Measurements from ENCODE around the gene SLC39A1.
"Not testable (repeated sequence)": the region's sequence is repeated elsewhere in the genome, so short reads cannot be mapped to it uniquely, and the experiment has no call there.

Gene SLC39A1

GRCh38 chr1:153963030-153963849, at the start of gene SLC39A1:
Gene SLC39A1 (minus strand): TSS chr1:153963537. CDS start chr1:153962715, 822 bp downstream.
- peak; percentile 99 for DNase-seq (ENCODE audit: low read depth, low spot score)

- DNase-seq (ENCODE audit: low read depth, low spot score) = not testable (repeated sequence)
These were observed 49.2 kb upstream of the SLC39A1 start for GRCh38 chr1:154012543-154012942.

GRCh38 chr1:154012129-154012528, 48.8 kb upstream of the SLC39A1 start:
- DNase-seq (ENCODE audit: low read depth, low spot score) = no peak

GRCh38 chr1:154006136-154006535, 42.8 kb upstream of the SLC39A1 start:
- DNase-seq (ENCODE audit: low read depth, low spot score) = no peak

- no peak for DNase-seq (ENCODE audit: low read depth, low spot score)
These were observed 37.1 kb upstream of the SLC39A1 start for GRCh38 chr1:154000420-154000819.

GRCh38 chr1:153996882-153997281, 33.5 kb upstream of the SLC39A1 start:
- DNase-seq (ENCODE audit: low read depth, low spot score) = not testable (repeated sequence)

GRCh38 chr1:153995640-153996039, 32.3 kb upstream of the SLC39A1 start:
- no peak for DNase-seq (ENCODE audit: low read depth, low spot score)

GRCh38 chr1:153995202-153995601, 31.9 kb upstream of the SLC39A1 start:
- no peak for DNase-seq (ENCODE audit: low read depth, low spot score)

GRCh38 chr1:153991806-153992205, 28.5 kb upstream of the SLC39A1 start:
- DNase-seq (ENCODE audit: low read depth, low spot score) = no peak

GRCh38 chr1:153991151-153991630, 27.9 kb upstream of the SLC39A1 start:
- DNase-seq (ENCODE audit: low read depth, low spot score) = no peak

- DNase-seq (ENCODE audit: low read depth, low spot score) = peak; percentile 96
These were observed 27.3 kb upstream of the SLC39A1 start, which contains the start of gene RPS27 for GRCh38 chr1:153990468-153991150. Gene RPS27 (plus strand): TSS chr1:153990762. CDS start chr1:153990797, 35 bp downstream.

- DNase-seq (ENCODE audit: low read depth, low spot score) = no peak
These were observed 24.3 kb upstream of the SLC39A1 start for GRCh38 chr1:153987621-153988020.

- peak; percentile 62 for DNase-seq (ENCODE audit: low read depth, low spot score)
These were observed 22.8 kb upstream of the SLC39A1 start, which contains the start of gene RAB13 for GRCh38 chr1:153985941-153986761. Gene RAB13 (minus strand): TSS chr1:153986339. CDS start chr1:153986236, 103 bp downstream.

- no peak for DNase-seq (ENCODE audit: low read depth, low spot score)
These were observed 22.1 kb upstream of the SLC39A1 start for GRCh38 chr1:153985341-153985912.

- no peak for DNase-seq (ENCODE audit: low read depth, low spot score)
These were observed 21.0 kb upstream of the SLC39A1 start for GRCh38 chr1:153984123-153984894.

- DNase-seq (ENCODE audit: low read depth, low spot score) = not testable (repeated sequence)
These were observed 18.4 kb upstream of the SLC39A1 start for GRCh38 chr1:153981735-153982134.

- not testable (repeated sequence) for DNase-seq (ENCODE audit: low read depth, low spot score)
These were observed 15.8 kb upstream of the SLC39A1 start for GRCh38 chr1:153979091-153979490.

GRCh38 chr1:153978274-153978909, 15.1 kb upstream of the SLC39A1 start:
- no peak for DNase-seq (ENCODE audit: low read depth, low spot score)

GRCh38 chr1:153977250-153978240, 14.2 kb upstream of the SLC39A1 start, which contains the start of gene JTB:
Gene JTB (minus strand): TSS chr1:153977674. CDS start chr1:153977252, 422 bp downstream.
- peak; percentile 84 for DNase-seq (ENCODE audit: low read depth, low spot score)

All from ELF-1 (cell line).